GM12874 (cell line): ENCODE measurements around the gene LOC128125822.

ENCODE experiments used
- CTCF ChIP-seq: IDR thresholded peaks from 2 replicates; pipeline ENCODE4 v1.5.1; 2011; ENCODE audit warnings: low read depth, mild to moderate bottlenecking, control low read depth, low read length, moderate library complexity; ENCODE audit not compliant: insufficient read depth

LOC128125822 gene

GRCh38 chr6:63560801-63561287 is 11.4 kb upstream of the LOC128125822 start:
- no peak for TF ChIP-seq CTCF

GRCh38 chr6:63561288-63561687 is 11.0 kb upstream of the LOC128125822 start:
- TF ChIP-seq CTCF, result no peak

GRCh38 chr6:63563235-63563634 is 9.0 kb upstream of the LOC128125822 start:
- TF ChIP-seq CTCF, result no peak

GRCh38 chr6:63565058-63565726 is 7.1 kb upstream of the LOC128125822 start:
- TF ChIP-seq CTCF, result no peak

- no peak for TF ChIP-seq CTCF
Observed at GRCh38 chr6:63565727-63566596, 6.3 kb upstream of the LOC128125822 start.

GRCh38 chr6:63567966-63568365 is 4.3 kb upstream of the LOC128125822 start:
- TF ChIP-seq CTCF, result no peak

- TF ChIP-seq CTCF, result no peak
Observed at GRCh38 chr6:63571361-63572043, 778 bp upstream of the LOC128125822 start.
